Calu3 (cell line): ENCODE data around the gene ASAP2. TPM values are rescaled to one million over a fixed set of nuclear protein-coding genes. Genes with fewer than 3 reads are reported as not detected.
A peak's percentile ranks its signal among the peaks of the same experiment; 100 is the strongest.

ENCODE experiments used
- BruUV-seq: library from RNA; stranded (reverse); fragments of 400-500 nt; replicated peaks from 2 replicates; lab custom pipeline; 2021; lab: Mats Ljungman, UMichigan
- CTCF ChIA-PET: fragments of 300-600 bp; sonication (Branson Sonifier 250); formaldehyde crosslinking; loops from one replicate; lab custom pipeline; 2022; ENCODE audit warnings: antibody characterized with exemption; lab: Charles Lee
- DNase-seq: peaks from one replicate; pipeline ENCODE4 v3.0.0; 2022
- H3K27ac Mint-ChIP-seq: one replicate; pipeline ENCODE4 v1.8.0; 2022; ENCODE audit warnings: mixed read lengths; ENCODE audit not compliant: unreplicated experiment
- H3K27me3 Mint-ChIP-seq: one replicate; pipeline ENCODE4 v1.8.0; 2022; ENCODE audit warnings: mixed read lengths; ENCODE audit not compliant: unreplicated experiment
- H3K36me3 Mint-ChIP-seq: one replicate; pipeline ENCODE4 v1.8.0; 2022; ENCODE audit warnings: mild to moderate bottlenecking, moderate library complexity, mixed read lengths; ENCODE audit not compliant: insufficient read depth, unreplicated experiment
- H3K4me1 Mint-ChIP-seq: one replicate; pipeline ENCODE4 v1.8.0; 2022; ENCODE audit warnings: mild to moderate bottlenecking, low read depth, mixed read lengths; ENCODE audit not compliant: unreplicated experiment
- H3K4me3 Mint-ChIP-seq: one replicate; pipeline ENCODE4 v1.8.0; 2022; ENCODE audit warnings: mild to moderate bottlenecking, low read depth, moderate library complexity, mixed read lengths; ENCODE audit not compliant: unreplicated experiment
- H3K9me3 Mint-ChIP-seq: one replicate; pipeline ENCODE4 v1.8.0; 2022; ENCODE audit warnings: low read depth, mixed read lengths; ENCODE audit not compliant: unreplicated experiment
- intact Hi-C: fragments of 100-400 bp; cut with micrococcal nuclease; formaldehyde crosslinking; loops from one replicate; pipeline ENCODE4 v1.10.0; 2022; ENCODE audit not compliant: unreplicated experiment
- total RNA-seq: library from RNA; stranded (reverse); gene quantifications from 2 replicates; pipeline ENCODE4 v1.2.3, GENCODE V29; 2022
- TF ChIP-seq, protein P1 (sequence below): fragments of 200-600 bp; IDR thresholded peaks from one replicate; pipeline ENCODE4 v1.8.0; 2022; ENCODE audit warnings: antibody characterized with exemption; ENCODE audit not compliant: unreplicated experiment

ASAP2 gene
- total RNA-seq, 1 experiment from 2014 or later: 78.6 TPM

DNA sequence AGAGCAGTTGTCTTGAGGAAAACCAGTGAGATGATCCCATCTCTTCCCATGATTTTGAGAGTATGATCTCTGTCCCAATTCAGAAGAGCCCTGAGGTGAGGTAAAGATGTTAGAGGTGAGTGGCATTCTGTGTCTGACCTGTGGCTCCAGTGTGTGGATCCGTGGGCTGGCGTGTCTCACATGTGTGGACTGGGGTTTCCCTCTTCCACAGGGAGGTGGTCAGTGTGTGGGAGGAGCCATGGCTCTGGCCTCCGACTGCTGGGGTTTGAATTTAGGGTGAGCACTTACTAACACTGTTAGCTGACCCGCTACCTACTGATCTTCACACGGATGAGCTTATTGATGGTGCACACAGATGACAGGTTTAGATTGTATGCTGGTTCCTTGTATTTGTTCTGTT lies 31.2 kb downstream of the ASAP2 start:
- Mint-ChIP-seq H3K4me1 (peaks cover 80% of the 10 kb centered on the region), H3K27ac (peak overlapping the region; percentile 100), H3K36me3 (peaks cover 51% of the 10 kb centered on the region), H3K4me3 (peak overlapping the region; percentile 24), H3K9me3 (no peaks in the 10 kb centered on the region), H3K27me3 (no peaks in the 10 kb centered on the region)
- TF ChIP-seq, protein P1, sequence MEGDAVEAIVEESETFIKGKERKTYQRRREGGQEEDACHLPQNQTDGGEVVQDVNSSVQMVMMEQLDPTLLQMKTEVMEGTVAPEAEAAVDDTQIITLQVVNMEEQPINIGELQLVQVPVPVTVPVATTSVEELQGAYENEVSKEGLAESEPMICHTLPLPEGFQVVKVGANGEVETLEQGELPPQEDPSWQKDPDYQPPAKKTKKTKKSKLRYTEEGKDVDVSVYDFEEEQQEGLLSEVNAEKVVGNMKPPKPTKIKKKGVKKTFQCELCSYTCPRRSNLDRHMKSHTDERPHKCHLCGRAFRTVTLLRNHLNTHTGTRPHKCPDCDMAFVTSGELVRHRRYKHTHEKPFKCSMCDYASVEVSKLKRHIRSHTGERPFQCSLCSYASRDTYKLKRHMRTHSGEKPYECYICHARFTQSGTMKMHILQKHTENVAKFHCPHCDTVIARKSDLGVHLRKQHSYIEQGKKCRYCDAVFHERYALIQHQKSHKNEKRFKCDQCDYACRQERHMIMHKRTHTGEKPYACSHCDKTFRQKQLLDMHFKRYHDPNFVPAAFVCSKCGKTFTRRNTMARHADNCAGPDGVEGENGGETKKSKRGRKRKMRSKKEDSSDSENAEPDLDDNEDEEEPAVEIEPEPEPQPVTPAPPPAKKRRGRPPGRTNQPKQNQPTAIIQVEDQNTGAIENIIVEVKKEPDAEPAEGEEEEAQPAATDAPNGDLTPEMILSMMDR: no peak
- no peak for DNase-seq
- CTCF ChIA-PET: interaction anchor here (0.6 to 1.2 kb wide), 2 partner anchors 11 to 36 kb away, joined by 3 read pairs; no protein-coding TSS in a partner anchor
- intact Hi-C loops: no loop called here
- BruUV-seq: no TSS peak

DNA sequence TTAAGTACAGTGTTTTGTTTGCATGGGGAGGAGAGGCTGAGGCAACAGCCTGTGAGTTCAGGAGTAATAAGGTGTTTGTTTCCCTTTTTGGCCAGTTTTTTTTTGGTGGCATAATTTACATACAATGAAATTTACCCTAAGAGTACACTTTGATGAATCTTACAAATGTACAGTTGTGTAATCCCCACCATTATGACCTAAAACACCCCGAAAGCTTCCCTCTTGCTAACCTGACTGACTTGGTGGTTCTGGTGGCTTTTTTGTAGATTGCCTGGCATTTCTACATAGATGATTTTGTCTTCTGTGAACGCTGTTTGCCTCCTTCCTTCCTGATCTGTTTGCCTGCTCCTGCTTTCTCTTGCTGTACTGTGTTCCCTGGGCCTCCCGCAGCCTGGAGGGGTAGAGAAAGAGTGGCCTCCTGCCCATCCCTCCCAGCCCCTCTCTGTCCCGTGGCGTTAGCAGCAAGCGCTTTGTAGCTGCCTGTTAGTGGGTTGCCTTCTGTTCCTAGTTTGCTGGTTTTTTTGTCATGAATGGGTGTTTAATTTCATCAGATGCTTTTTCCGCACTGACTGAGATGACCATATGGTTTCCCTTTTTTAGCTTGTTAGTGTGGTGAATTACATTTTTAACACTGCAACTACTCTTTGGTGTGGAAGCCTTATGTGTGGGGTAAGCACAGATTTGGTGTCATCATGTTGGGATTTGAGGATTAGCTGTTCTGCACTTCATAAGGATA lies 32.1 kb downstream of the ASAP2 start:
- no peaks in the 10 kb centered on the region for H3K9me3 Mint-ChIP-seq
- H3K27me3 Mint-ChIP-seq: no peaks in the 10 kb centered on the region
- BruUV-seq: no TSS peak
- peaks cover 75% of the 10 kb centered on the region for H3K4me1 Mint-ChIP-seq
- intact Hi-C loops: no loop called here
- DNase-seq: no peak
- H3K36me3 Mint-ChIP-seq: peaks cover 56% of the 10 kb centered on the region
- CTCF ChIA-PET: interaction anchor here (1.2 kb wide), 1 partner anchor 10 kb away, joined by 3 read pairs; no protein-coding TSS in a partner anchor
- TF ChIP-seq, protein P1: no peak
- H3K27ac Mint-ChIP-seq: peak overlapping the region; percentile 100
- H3K4me3 Mint-ChIP-seq: no peak overlapping the region

DNA sequence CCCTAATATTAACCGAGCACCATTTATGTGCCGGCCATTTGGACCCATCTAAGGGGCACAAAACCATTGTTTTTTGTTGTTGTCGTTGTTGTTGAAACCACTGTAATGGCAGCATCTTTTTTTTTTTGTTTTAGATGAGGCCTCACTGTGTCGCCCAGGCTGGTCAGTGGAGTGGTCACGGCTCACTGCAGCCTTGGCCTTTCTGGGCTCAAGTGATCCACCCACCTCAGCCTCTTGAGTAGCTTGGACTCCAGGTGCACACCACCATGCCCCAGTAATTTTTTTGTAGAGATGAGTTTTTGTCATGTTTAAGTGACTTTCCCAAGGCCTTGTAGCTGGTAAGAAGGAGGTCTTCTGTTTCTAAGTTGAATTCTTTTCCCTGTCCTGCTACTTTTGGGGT lies 33.0 kb downstream of the ASAP2 start:
- intact Hi-C loops: no loop called here
- H3K36me3 Mint-ChIP-seq: peaks cover 54% of the 10 kb centered on the region
- H3K9me3 Mint-ChIP-seq: no peaks in the 10 kb centered on the region
- DNase-seq: no peak
- no TSS peak for BruUV-seq
- peaks cover 74% of the 10 kb centered on the region for H3K4me1 Mint-ChIP-seq
- no peaks in the 10 kb centered on the region for H3K27me3 Mint-ChIP-seq
- CTCF ChIA-PET: interaction anchor here (0.6 kb wide), 1 partner anchor 162 kb away, joined by 3 read pairs; no protein-coding TSS in a partner anchor
- TF ChIP-seq, protein P1: no peak
- H3K27ac Mint-ChIP-seq: no peak overlapping the region
- H3K4me3 Mint-ChIP-seq: no peak overlapping the region

DNA sequence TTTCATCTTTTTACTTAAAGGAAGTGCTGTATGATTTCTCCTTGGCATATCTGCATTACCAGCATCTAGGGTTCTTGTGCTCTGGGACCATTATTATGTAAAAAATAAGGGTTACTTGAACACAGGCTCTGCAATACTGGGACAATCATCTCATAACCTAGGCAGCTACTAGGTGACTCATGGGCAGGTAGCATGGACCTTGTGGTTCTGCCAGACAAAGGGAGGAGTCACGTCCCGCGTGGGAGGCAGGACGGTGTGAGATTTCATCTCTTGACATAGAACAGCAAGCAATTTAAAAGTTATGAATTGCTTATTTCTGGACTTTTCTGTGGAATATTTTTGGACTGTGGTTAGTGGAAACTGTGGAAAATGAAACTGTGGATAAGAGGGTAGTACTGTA lies 34.1 kb downstream of the ASAP2 start:
- CTCF ChIA-PET: interaction anchor here (0.5 kb wide), 1 partner anchor 93 kb away, joined by 13 read pairs; no protein-coding TSS in a partner anchor

More for the DNA sequence above, 34.1 kb downstream of the ASAP2 start:
- Mint-ChIP-seq H3K27me3 (no peaks in the 10 kb centered on the region), H3K4me1 (peaks cover 74% of the 10 kb centered on the region), H3K27ac (peak overlapping the region; percentile 22), H3K36me3 (peaks cover 51% of the 10 kb centered on the region), H3K4me3 (no peak overlapping the region), H3K9me3 (no peaks in the 10 kb centered on the region)
- intact Hi-C loops: no loop called here
- TF ChIP-seq, protein P1: no peak
- BruUV-seq: no TSS peak
- DNase-seq: no peak
